Measurements from ENCODE around the gene HBG2.

- TF ChIP-seq EZH2 (IDR thresholded peaks at IDR 0.05; ENCODE audit: low read depth, unreplicated experiment) (no peak), REST (IDR thresholded peaks at IDR 0.05; ENCODE audit: unreplicated experiment) (no peak), EZH2phosphoT487 (IDR thresholded peaks at IDR 0.05; ENCODE audit: unreplicated experiment) (no peak), CTCF (conservative IDR thresholded peaks at IDR 0.05; ENCODE audit: low read depth in 2 of 2) (no peak), POLR2AphosphoS5 (IDR thresholded peaks at IDR 0.05; ENCODE audit: low read depth) (no peak), CREB1 (CRISPR knock-in tag; IDR thresholded peaks at IDR 0.05; ENCODE audit: low read depth) (no peak), ETS1 (IDR thresholded peaks at IDR 0.05) (no peak), ZNF331 (CRISPR knock-in tag; IDR thresholded peaks at IDR 0.05; ENCODE audit: low read depth) (no peak), ZNF114 (CRISPR knock-in tag; IDR thresholded peaks at IDR 0.05) (no peak), STAT1 (IDR thresholded peaks at IDR 0.05; ENCODE audit: unreplicated experiment) (no peak), JUNB (IDR thresholded peaks at IDR 0.05; ENCODE audit: unreplicated experiment) (no peak)
These were observed 51.2 kb downstream of the HBG2 start for GRCh38 chr11:5203366-5203765.

Measured in GM23338 (cell line).